Measurements from ENCODE around the gene C10orf53.

Gene C10orf53

GRCh38 chr10:49736564-49737113, 57.2 kb downstream of the C10orf53 start:
- DNase-seq (ENCODE audit: low read depth in 2 of 2, low spot score in 1 of 2) = no peak

GRCh38 chr10:49737474-49738201, 58.2 kb downstream of the C10orf53 start:
- DNase-seq (ENCODE audit: low read depth in 2 of 2, low spot score in 1 of 2) = no peak

GRCh38 chr10:49738616-49739360, 59.3 kb downstream of the C10orf53 start:
- no peak for DNase-seq (ENCODE audit: low read depth in 2 of 2, low spot score in 1 of 2)

GRCh38 chr10:49739426-49739825, 60.0 kb downstream of the C10orf53 start:
- DNase-seq (ENCODE audit: low read depth in 2 of 2, low spot score in 1 of 2) = no peak

GRCh38 chr10:49740346-49741107, 61.1 kb downstream of the C10orf53 start:
- no peak for DNase-seq (ENCODE audit: low read depth in 2 of 2, low spot score in 1 of 2)

GRCh38 chr10:49741108-49741995, 61.9 kb downstream of the C10orf53 start:
- DNase-seq (ENCODE audit: low read depth in 2 of 2, low spot score in 1 of 2) = no peak

GRCh38 chr10:49742683-49743463, 63.4 kb downstream of the C10orf53 start:
- no peak for DNase-seq (ENCODE audit: low read depth in 2 of 2, low spot score in 1 of 2)

- DNase-seq (ENCODE audit: low read depth in 2 of 2, low spot score in 1 of 2) = no peak
Measured at GRCh38 chr10:49743464-49744075, 64.1 kb downstream of the C10orf53 start.

GRCh38 chr10:49744091-49744685, 64.7 kb downstream of the C10orf53 start:
- no peak for DNase-seq (ENCODE audit: low read depth in 2 of 2, low spot score in 1 of 2)

- DNase-seq (ENCODE audit: low read depth in 2 of 2, low spot score in 1 of 2) = no peak
Measured at GRCh38 chr10:49744924-49745605, 65.6 kb downstream of the C10orf53 start.

GRCh38 chr10:49745756-49746155, 66.3 kb downstream of the C10orf53 start:
- DNase-seq (ENCODE audit: low read depth in 2 of 2, low spot score in 1 of 2) = no peak

GRCh38 chr10:49746626-49747302, 67.3 kb downstream of the C10orf53 start:
- DNase-seq (ENCODE audit: low read depth in 2 of 2, low spot score in 1 of 2) = no peak
